Esophagus muscularis mucosa (tissue), 4 donors: ENCODE measurements around the gene LEKR1. TPM values are rescaled to one million over a fixed set of nuclear protein-coding genes. Genes with fewer than 3 reads are reported as not detected.
A peak's percentile ranks its signal among the peaks of the same experiment; 100 is the strongest.

ENCODE experiments used
- DNase-seq: peaks from one replicate; pipeline ENCODE4 v3.0.0-alpha.2; 2017; ENCODE audit errors: extremely low spot score
- H3K27ac ChIP-seq, 4 donors: fragments of 200-600 bp; sonication (generic); replicated peaks in 1 of 4; 1 replicate in 3 of 4; 2 replicates in 1 of 4; pipeline ENCODE4 v1.5.1; 2016 to 2019; ENCODE audit warnings: mild to moderate bottlenecking in 1 of 4
- H3K27me3 ChIP-seq, 4 donors: fragments of 200-600 bp; sonication (generic); one replicate each; pipeline versions ENCODE4 v1.5.1 to v1.6.0; 2016 to 2019
- H3K36me3 ChIP-seq, 4 donors: fragments of 200-600 bp; sonication (generic); one replicate each; pipeline ENCODE4 v1.5.1; 2016 to 2019
- H3K4me1 ChIP-seq, 4 donors: fragments of 200-600 bp; sonication (generic); one replicate each; pipeline ENCODE4 v1.5.1; 2016 to 2019
- H3K4me3 ChIP-seq, 4 donors: fragments of 200-600 bp; sonication (generic); 1 replicate in 2 of 4; 2 replicates in 2 of 4; pipeline ENCODE4 v1.5.1; 2016 to 2019; ENCODE audit warnings: mild to moderate bottlenecking in 4 of 4, moderate library complexity in 1 of 4
- H3K9me3 ChIP-seq, 4 donors: fragments of 200-600 bp; sonication (generic); 1 replicate in 3 of 4; 2 replicates in 1 of 4; pipeline ENCODE4 v1.5.1; 2016 to 2019
- CTCF ChIP-seq, 3 experiments: fragments of 200-600 bp in 2 of 3; fragments of 450-650 bp in 1 of 3; sonication (generic) in 2 of 3; IDR thresholded peaks; one replicate each; pipeline ENCODE4 v1.5.1; 2017 to 2019; ENCODE audit warnings: antibody characterized with exemption in 3 of 3, mild to moderate bottlenecking in 2 of 3, moderate library complexity in 1 of 3
- EP300 ChIP-seq: sonication (generic); formaldehyde crosslinking; IDR thresholded peaks from one replicate; pipeline ENCODE4 v1.6.1; 2017; ENCODE audit warnings: antibody characterized with exemption
- POLR2A ChIP-seq: fragments of 450-650 bp; IDR thresholded peaks from one replicate; pipeline ENCODE4 v1.6.1; 2017; ENCODE audit warnings: antibody characterized with exemption, moderate library complexity, mild to moderate bottlenecking, low read depth
- POLR2AphosphoS5 ChIP-seq, 2 donors: sonication (generic); formaldehyde crosslinking; IDR thresholded peaks; one replicate each; pipeline ENCODE4 v1.6.1; 2017; ENCODE audit warnings: antibody characterized with exemption in 2 of 2
- WGBS: methylation state at CpG from one replicate; pipeline ENCODE4 v1.1.5; 2018; 5-methylcytosine and 5-hydroxymethylcytosine counted together
- intact Hi-C: fragments of 100-400 bp; cut with DNase I; formaldehyde crosslinking; loops from one replicate; pipeline ENCODE4 v1.15.1; 2023
- total RNA-seq, 4 donors: library from RNA; depleted of rRNA; stranded (reverse); fragments of >200 nt; gene quantifications; one replicate each; pipeline versions ENCODE4 v1.1.0 to v1.2.1, GENCODE V29; 2016

LEKR1 gene
- total RNA-seq, 4 donors from 2014 or later = 0.11 to 1.2 (median 0.33) TPM; not detected in 1

- H3K4me1 ChIP-seq = peaks cover 0 to 13% (median 11%) of the 10 kb centered on the region in 4 donors
- 50% methylated on average over 4 of the region's 4 CpGs for WGBS
- TF ChIP-seq POLR2AphosphoS5 (IDR thresholded peaks at IDR 0.05) = no peak
- no peak for TF ChIP-seq CTCF (IDR thresholded peaks at IDR 0.05)
- TF ChIP-seq POLR2A = no peak
- H3K27me3 ChIP-seq = no peaks in the 10 kb centered on the region
- H3K4me3 ChIP-seq = no peak overlapping the region
- no peaks in the 10 kb centered on the region for H3K9me3 ChIP-seq
- intact Hi-C loops = no loop called here
- DNase-seq = peak; percentile 80
- peak overlapping the region in 1 of 4 donors; percentile 19 for H3K27ac ChIP-seq
- H3K36me3 ChIP-seq = no peaks in the 10 kb centered on the region
Observed at GRCh38 chr3:157077565-157077991, 251.4 kb downstream of the LEKR1 start.

GRCh38 chr3:157078131-157078810 lies 252.1 kb downstream of the LEKR1 start:
- 90% methylated on average over 5 of the region's 5 CpGs for WGBS
- intact Hi-C loops = no loop called here
- no peak for TF ChIP-seq CTCF (IDR thresholded peaks at IDR 0.05)
- no peak for TF ChIP-seq POLR2AphosphoS5 (IDR thresholded peaks at IDR 0.05)
- TF ChIP-seq EP300 = no peak
- no peak for TF ChIP-seq POLR2A

GRCh38 chr3:157078811-157079185 lies 252.6 kb downstream of the LEKR1 start:
- WGBS = 92% methylated on average over 2 of the region's 2 CpGs
- Histone ChIP-seq H3K4me3 (no peak overlapping the region), H3K27me3 (no peaks in the 10 kb centered on the region), H3K4me1 (peaks cover 0 to 13% (median 11%) of the 10 kb centered on the region in 4 donors), H3K9me3 (no peaks in the 10 kb centered on the region), H3K27ac (no peak overlapping the region), H3K36me3 (no peaks in the 10 kb centered on the region)
- intact Hi-C loops = no loop called here
- TF ChIP-seq EP300 (no peak), POLR2A (no peak), POLR2AphosphoS5 (IDR thresholded peaks at IDR 0.05) (no peak), CTCF (IDR thresholded peaks at IDR 0.05) (no peak)
- no peak for DNase-seq

More at GRCh38 chr3:157078131-157078810, 252.1 kb downstream of the LEKR1 start:
- peak overlapping the region in 1 of 4 donors; percentile 19 for H3K27ac ChIP-seq
- H3K9me3 ChIP-seq = no peaks in the 10 kb centered on the region
- no peak overlapping the region for H3K4me3 ChIP-seq
- H3K4me1 ChIP-seq = peaks cover 0 to 13% (median 11%) of the 10 kb centered on the region in 4 donors
- H3K36me3 ChIP-seq = no peaks in the 10 kb centered on the region
- no peak for DNase-seq
- H3K27me3 ChIP-seq = no peaks in the 10 kb centered on the region

GRCh38 chr3:157079676-157080369 lies 253.7 kb downstream of the LEKR1 start:
- no peak overlapping the region for H3K27ac ChIP-seq
- no peak overlapping the region for H3K4me3 ChIP-seq
- no peak for TF ChIP-seq POLR2AphosphoS5 (IDR thresholded peaks at IDR 0.05)
- TF ChIP-seq EP300 = no peak
- no peak for TF ChIP-seq POLR2A
- TF ChIP-seq CTCF (IDR thresholded peaks at IDR 0.05) = no peak
- H3K36me3 ChIP-seq = no peaks in the 10 kb centered on the region
- DNase-seq = no peak
- intact Hi-C loops = loop anchor here (5.0 kb wide), 2 partner anchors 253 to 408 kb away; partner anchors contain the start of genes LEKR1 and TIPARP
- H3K9me3 ChIP-seq = no peaks in the 10 kb centered on the region
- peaks cover 0 to 13% (median 11%) of the 10 kb centered on the region in 4 donors for H3K4me1 ChIP-seq
- WGBS = 79% methylated on average over 11 of the region's 11 CpGs
- no peaks in the 10 kb centered on the region for H3K27me3 ChIP-seq
